NCI-H1417 treated with DMSO at 0.1 percent for 48 hours (cell line): ENCODE measurements around the gene GCNA.
"Not testable (repeated sequence)": the region's sequence is repeated elsewhere in the genome, so short reads cannot be mapped to it uniquely, and the experiment has no call there.

Source experiments
- DNase-seq: peaks from one replicate; lab custom pipeline; 2025; lab: John Stamatoyannopoulos, UW

Gene GCNA

GRCh38 chrX:71558920-71559319, 19.3 kb upstream of the GCNA start:
- DNase-seq: no peak

- not testable (repeated sequence) for DNase-seq
Observed at GRCh38 chrX:71559773-71560172, 18.5 kb upstream of the GCNA start.

- no peak for DNase-seq
Observed at GRCh38 chrX:71563921-71564320, 14.3 kb upstream of the GCNA start.

GRCh38 chrX:71565474-71566041, 12.7 kb upstream of the GCNA start:
- DNase-seq: no peak

DNA sequence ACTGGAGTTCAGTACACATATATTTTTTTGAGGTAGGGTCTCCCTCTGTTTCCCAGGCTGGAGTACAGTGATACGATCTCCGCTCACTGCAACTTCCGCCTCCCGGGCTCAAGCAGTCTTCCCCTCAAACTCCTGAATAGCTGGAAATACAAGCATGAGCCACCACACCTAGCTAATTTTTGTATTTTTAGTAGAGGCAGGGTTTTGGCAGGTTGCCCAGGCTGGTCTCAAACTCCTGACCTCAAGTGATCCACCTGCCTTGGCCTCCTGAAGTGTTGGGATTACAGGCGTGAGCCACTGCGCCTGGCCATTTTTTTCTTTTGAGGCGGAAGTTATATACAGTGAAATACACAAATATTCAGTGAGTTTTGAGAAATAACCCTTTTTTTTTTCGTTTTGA, 6.8 kb upstream of the GCNA start:
- not testable (repeated sequence) for DNase-seq

DNA sequence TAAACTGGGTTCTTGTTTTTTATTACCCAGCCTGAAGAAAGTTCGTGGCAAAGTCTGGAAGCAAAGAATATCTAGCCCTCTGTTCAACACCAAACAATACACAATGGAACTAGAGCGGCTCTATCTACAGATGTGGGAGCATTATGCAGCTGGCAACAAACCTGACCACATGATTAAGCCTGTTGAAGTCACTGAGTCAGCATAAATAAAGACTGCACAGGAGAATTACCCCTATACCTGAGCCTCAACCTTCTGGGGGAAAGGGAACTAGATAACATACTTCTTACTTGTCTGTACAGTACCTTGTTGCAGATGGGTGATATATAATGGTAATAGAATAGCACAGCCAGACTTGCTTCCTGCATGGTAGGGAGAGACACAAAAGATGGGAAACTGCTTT, 4.6 kb upstream of the GCNA start:
- DNase-seq: no peak

GRCh38 chrX:71577682-71578081, 555 bp upstream of the GCNA start:
- no peak for DNase-seq

- no peak for DNase-seq
Observed at GRCh38 chrX:71579136-71579989, 1.1 kb downstream of the GCNA start.

GRCh38 chrX:71579990-71580380, 1.7 kb downstream of the GCNA start:
- DNase-seq: no peak

DNA sequence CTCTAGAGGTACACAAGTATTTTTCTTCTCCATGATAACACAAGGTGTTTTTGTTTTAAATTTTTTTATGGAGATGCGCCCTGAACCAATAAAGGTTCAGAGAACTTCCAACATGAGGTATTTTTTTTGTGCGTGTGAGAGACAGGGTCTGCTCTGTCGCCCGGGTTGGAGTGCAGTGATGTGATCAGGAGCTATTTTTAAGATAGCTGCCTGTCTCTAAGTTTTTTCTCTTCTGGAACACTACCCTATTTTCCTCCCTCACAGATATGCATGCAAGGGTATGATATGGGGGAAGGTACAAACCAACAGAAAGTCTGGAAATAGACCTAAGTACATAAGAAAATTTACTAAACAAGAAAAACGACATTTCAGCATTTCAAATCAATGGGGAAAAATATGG, 3.0 kb downstream of the GCNA start:
- no peak for DNase-seq

DNA sequence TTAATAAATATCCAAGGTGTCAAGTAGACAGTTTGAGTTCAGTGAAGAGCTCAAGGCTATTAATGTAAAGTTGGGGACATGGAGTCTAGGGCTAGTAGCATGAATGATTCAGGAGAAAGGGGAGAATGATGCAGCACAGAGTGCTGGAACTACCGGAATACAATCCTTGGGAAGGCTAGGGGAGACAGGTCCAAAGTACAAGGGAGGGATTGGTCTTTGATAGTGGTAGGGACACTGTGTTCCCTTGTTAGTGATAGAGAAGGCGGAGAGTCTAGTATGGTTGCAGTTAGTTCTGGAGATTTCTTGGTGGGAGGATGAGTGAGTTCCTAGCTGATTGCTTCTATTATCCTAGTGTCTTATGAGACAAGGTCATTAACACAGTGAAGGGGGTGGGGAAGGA, 8.7 kb downstream of the GCNA start:
- DNase-seq: no peak

DNA sequence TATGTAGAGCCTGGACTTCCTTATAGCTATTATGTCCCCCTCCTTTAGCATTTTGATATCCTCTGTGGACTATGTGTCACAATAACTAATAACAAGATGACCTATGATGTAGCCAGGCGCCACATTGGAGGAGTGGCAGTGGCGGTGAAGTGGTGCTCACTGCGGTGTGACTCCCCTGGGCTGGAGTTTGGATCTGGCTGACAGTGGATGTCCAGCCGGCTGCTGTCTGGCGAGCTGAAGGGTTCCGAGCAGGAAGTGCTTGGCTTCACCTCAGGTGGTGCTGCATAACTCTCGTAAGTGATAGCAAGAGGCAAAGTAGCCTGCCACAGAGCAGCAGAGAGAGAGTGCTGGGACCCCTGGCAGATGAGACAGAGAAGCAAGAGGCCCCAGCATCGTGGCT, 15.0 kb downstream of the GCNA start:
- not testable (repeated sequence) for DNase-seq

- DNase-seq: no peak
Observed at GRCh38 chrX:71599965-71600364, 21.7 kb downstream of the GCNA start.

GRCh38 chrX:71603618-71604017, 25.4 kb downstream of the GCNA start:
- DNase-seq: no peak

GRCh38 chrX:71604141-71604540, 25.9 kb downstream of the GCNA start:
- no peak for DNase-seq

- no peak for DNase-seq
Observed at GRCh38 chrX:71604796-71605568, 26.7 kb downstream of the GCNA start.

GRCh38 chrX:71606536-71607216, 28.4 kb downstream of the GCNA start:
- DNase-seq: no peak

- DNase-seq: no peak
Observed at GRCh38 chrX:71607488-71607887, 29.3 kb downstream of the GCNA start.

DNA sequence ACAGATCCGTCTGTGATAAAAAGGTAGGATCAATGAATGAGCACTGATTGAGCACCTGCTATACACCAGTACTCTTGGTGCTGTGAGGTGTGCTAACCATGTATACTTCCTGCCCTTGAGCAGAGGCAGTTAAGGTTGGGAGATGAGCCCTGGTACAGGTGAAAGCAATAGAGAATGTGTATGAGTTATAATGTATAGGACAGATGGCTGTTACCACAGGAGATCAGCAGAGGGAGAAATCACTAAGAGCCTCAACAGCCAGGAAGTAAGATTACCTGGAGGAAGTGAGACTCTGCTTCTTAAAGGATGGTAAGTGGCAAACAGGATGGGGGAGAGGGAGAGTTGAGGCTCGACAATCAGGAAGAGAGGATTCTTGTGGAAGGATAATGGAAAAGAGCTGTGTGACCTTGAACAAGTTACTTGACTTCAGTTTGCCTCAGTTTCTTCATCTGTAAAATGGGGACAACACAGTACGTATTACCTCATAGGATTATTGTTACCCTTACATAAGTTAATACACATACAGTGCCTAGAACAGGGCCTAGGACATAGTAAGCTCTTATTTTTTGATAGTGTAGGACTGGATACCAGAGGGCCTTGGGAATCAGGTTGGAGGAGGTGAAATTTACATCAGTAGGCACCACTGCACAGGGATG, 31.0 kb downstream of the GCNA start:
- no peak for DNase-seq

GRCh38 chrX:71611736-71612135, 33.5 kb downstream of the GCNA start:
- DNase-seq: not testable (repeated sequence)

DNA sequence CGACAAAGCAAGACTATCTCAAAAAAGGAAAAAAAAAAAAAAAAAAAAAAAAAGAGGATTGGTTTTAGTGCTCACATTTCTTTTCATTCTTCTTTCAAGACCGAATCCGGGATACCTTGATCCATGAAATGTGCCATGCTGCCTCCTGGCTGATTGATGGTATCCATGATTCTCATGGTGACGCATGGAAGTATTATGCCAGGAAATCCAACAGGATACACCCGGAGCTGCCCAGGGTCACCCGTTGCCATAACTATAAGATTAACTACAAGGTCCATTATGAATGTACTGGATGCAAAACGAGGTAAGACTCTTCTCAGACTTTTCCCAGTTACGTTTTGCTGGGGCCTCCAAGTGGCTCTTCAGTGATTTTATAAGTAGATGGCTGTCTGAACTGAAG, 34.0 kb downstream of the GCNA start:
- DNase-seq: no peak

DNA sequence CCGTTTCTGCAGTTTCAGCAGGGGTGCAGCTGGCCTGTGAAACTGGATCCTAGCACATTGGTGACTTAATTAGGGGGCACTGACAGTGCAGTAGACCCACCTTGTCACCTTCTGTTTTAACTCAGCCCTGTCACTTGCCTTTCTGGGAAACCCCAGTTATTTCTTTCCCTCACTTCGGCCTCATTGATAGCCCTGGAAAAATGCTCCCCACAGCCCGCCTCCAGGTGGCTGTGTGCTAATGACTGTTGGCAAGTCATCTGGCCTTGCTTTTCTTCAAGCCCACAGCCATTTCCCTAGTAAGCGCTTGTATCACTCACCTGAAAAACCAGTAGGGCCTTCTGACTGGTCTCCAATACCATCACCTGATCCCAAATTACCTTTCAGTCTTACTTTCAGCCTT, 36.8 kb downstream of the GCNA start:
- DNase-seq: no peak
